NB4 (cell line): ENCODE data around the gene PPP6R1.

ENCODE experiments used
- DNase-seq: peaks from one replicate; pipeline ENCODE4 v3.0.0; 2010; ENCODE audit warnings: low read depth
- H3K4me3 ChIP-seq: one replicate; pipeline ENCODE4 v1.5.1; 2011; ENCODE audit warnings: mild to moderate bottlenecking, low read depth, low read length, moderate library complexity
- CTCF ChIP-seq: IDR thresholded peaks from one replicate; pipeline ENCODE4 v1.5.1; 2012; ENCODE audit warnings: low read depth, low read length
- MAX ChIP-seq: IDR thresholded peaks from 2 replicates; pipeline ENCODE4 v1.6.1; 2011; ENCODE audit warnings: low read depth, low read length
- MYC ChIP-seq: IDR thresholded peaks from 2 replicates; pipeline ENCODE4 v1.6.1; 2011; ENCODE audit warnings: low read depth, low read length
- POLR2A ChIP-seq: IDR thresholded peaks from 2 replicates; pipeline ENCODE4 v1.6.1; 2011; ENCODE audit warnings: mild to moderate bottlenecking; ENCODE audit not compliant: insufficient read length; ENCODE audit errors: extremely low read depth

PPP6R1 gene

GRCh38 chr19:55241143-55241934, 17.5 kb downstream of the PPP6R1 start:
- no peak overlapping the region for H3K4me3 ChIP-seq
- TF ChIP-seq MYC (no peak), MAX (no peak), POLR2A (no peak), CTCF (no peak)
- DNase-seq: no peak

DNA sequence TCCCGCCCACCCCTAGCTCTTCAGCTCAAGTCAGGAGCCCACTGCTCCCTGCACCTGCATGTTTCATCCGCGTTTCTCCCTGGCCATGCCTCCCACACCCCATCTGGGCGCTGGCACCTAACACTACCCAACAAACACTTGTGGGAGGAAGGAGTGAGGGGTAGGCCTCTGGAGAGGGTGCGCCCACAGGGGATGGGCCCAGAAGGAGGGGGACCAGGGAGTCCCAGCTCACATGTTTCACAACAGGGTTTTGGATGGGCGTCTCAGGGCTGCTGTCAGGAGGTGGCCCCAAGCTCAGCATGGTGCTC, 18.1 kb downstream of the PPP6R1 start:
- TF ChIP-seq MAX (no peak), POLR2A (no peak), MYC (no peak), CTCF (no peak)
- DNase-seq: no peak
- no peak overlapping the region for H3K4me3 ChIP-seq

DNA sequence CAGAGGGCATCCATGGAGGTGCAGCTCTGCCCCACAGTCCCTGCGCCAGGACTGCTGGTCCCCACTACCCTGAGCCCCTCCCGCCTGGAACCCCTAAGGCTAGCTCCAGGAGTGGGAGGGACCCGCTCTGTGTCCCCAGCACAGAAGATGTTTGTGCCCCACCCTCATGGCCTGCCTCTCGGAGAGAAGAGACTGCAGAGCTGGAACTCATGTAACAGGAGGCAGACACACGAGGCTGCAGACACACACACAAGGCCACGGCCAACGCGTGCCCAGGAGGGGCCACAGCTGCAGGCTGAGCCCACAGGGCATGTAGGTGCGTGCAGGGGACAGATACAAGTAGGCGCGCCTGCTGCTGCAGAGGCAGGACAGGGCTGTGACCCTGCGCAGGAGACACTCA, 19.8 kb downstream of the PPP6R1 start:
- TF ChIP-seq MAX (no peak), CTCF (no peak), MYC (no peak), POLR2A (no peak)
- H3K4me3 ChIP-seq: no peak overlapping the region
- no peak for DNase-seq

DNA sequence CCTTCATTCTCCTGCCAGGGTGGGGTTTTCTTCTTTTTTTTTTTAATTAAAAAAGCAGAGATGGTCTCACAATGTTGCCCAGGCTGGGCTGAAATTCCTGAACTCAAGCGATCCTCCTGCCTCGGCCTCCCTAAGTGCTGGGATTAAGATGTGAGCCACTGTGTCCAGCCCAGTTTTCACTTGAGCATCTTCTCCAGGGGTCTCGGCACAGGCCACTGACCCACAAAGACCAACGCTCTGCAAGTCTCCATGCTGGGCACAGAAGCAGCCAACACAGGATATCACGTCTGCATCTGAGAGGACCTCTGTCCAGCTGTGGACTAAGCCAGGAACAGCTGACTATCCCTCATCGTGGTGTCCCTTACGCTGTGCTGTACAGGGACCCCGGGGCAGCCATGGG, 20.8 kb downstream of the PPP6R1 start:
- no peak overlapping the region for H3K4me3 ChIP-seq
- TF ChIP-seq MAX: no peak
- TF ChIP-seq POLR2A: no peak
- no peak for TF ChIP-seq CTCF
- TF ChIP-seq MYC: no peak
- no peak for DNase-seq

GRCh38 chr19:55232986-55233385, 25.8 kb downstream of the PPP6R1 start:
- no peak for DNase-seq
- TF ChIP-seq POLR2A (no peak), MYC (no peak), CTCF (no peak), MAX (no peak)
- H3K4me3 ChIP-seq: no peak overlapping the region

- DNase-seq: no peak
- H3K4me3 ChIP-seq: no peak overlapping the region
- TF ChIP-seq POLR2A (no peak), CTCF (no peak), MAX (no peak), MYC (no peak)
Measured at GRCh38 chr19:55232286-55232602, 26.6 kb downstream of the PPP6R1 start.
